Fibroblast of the conjunctiva (primary cell): ENCODE data around the gene MEGF11.

Experiments used
- DNase-seq: peaks from one replicate; pipeline ENCODE4 v3.0.0-alpha.2; 2010; ENCODE audit warnings: low read depth

The MEGF11 gene

GRCh38 chr15:65916664-65917406, 336.7 kb downstream of the MEGF11 start:
- peak; percentile 39 for DNase-seq

GRCh38 chr15:65916041-65916663, 337.4 kb downstream of the MEGF11 start:
- DNase-seq, result no peak

- no peak for DNase-seq
These were observed 338.3 kb downstream of the MEGF11 start for GRCh38 chr15:65914981-65915925.

GRCh38 chr15:65914386-65914785, 339.2 kb downstream of the MEGF11 start:
- no peak for DNase-seq

- no peak for DNase-seq
These were observed 339.8 kb downstream of the MEGF11 start for GRCh38 chr15:65913631-65914199.

- no peak for DNase-seq
These were observed 341.3 kb downstream of the MEGF11 start for GRCh38 chr15:65912235-65912634.

GRCh38 chr15:65910341-65910740, 343.2 kb downstream of the MEGF11 start:
- no peak for DNase-seq

GRCh38 chr15:65909831-65910230, 343.7 kb downstream of the MEGF11 start:
- DNase-seq, result no peak

GRCh38 chr15:65908876-65909275, 344.7 kb downstream of the MEGF11 start:
- DNase-seq, result no peak

GRCh38 chr15:65907661-65908060, 345.9 kb downstream of the MEGF11 start:
- DNase-seq, result no peak

GRCh38 chr15:65906396-65906795, 347.2 kb downstream of the MEGF11 start:
- DNase-seq, result no peak

GRCh38 chr15:65904301-65904700, 349.2 kb downstream of the MEGF11 start:
- DNase-seq, result no peak

- DNase-seq, result no peak
These were observed 350.1 kb downstream of the MEGF11 start for GRCh38 chr15:65903296-65904073.

- no peak for DNase-seq
These were observed 351.2 kb downstream of the MEGF11 start for GRCh38 chr15:65902373-65902772.

- no peak for DNase-seq
These were observed 351.7 kb downstream of the MEGF11 start for GRCh38 chr15:65901836-65902235.

- DNase-seq, result no peak
These were observed 352.2 kb downstream of the MEGF11 start for GRCh38 chr15:65901336-65901735.

GRCh38 chr15:65900488-65900887, 353.1 kb downstream of the MEGF11 start:
- DNase-seq, result no peak

GRCh38 chr15:65896236-65896635, 357.3 kb downstream of the MEGF11 start:
- DNase-seq, result no peak

- DNase-seq, result no peak
These were observed 360.5 kb downstream of the MEGF11 start for GRCh38 chr15:65893060-65893459.

GRCh38 chr15:65888981-65889380, 364.6 kb downstream of the MEGF11 start:
- DNase-seq, result no peak

- no peak for DNase-seq
These were observed 366.0 kb downstream of the MEGF11 start for GRCh38 chr15:65887565-65887964.
